ENCODE results near the gene CSF2. TPM values are rescaled to one million over a fixed set of nuclear protein-coding genes. Genes with fewer than 3 reads are reported as not detected.
A peak's percentile ranks its signal among the peaks of the same experiment; 100 is the strongest.

The CSF2 gene
- total RNA-seq, 4 donors from 2014 or later, result not detected

DNA sequence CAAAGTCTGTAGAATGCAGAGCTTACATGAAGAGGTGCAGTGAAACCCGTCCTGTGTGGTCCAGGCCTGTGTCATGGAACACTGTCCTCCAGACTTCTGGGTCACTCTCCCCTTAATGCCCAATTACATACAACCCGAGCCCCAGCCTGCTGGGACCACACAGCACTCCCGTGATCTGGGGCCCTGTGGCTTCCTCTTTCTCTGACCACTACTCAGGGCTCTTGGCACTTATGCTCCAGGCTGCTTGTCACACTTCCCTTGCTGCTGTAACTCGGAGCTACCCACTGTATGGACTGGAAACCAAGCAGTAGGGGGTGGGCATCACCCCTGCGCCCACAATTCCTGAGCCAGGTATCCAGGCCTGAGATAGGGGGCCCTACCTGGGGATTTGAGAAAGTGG, 23.5 kb upstream of the CSF2 start:
- H3K27ac ChIP-seq, result no peak overlapping the region
- H3K9me3 ChIP-seq, result no peaks in the 10 kb centered on the region
- no peaks in the 10 kb centered on the region for H3K4me1 ChIP-seq
- WGBS, result 77% methylated on average over 5 of the region's 5 CpGs
- peak; percentile 48 to 77 for DNase-seq (ENCODE audit: low spot score in 2 of 2)
- no peak overlapping the region for H3K4me3 ChIP-seq
- no peaks in the 10 kb centered on the region for H3K27me3 ChIP-seq
- TF ChIP-seq POLR2AphosphoS5 (IDR thresholded peaks at IDR 0.05) (no peak), POLR2A (IDR thresholded peaks at IDR 0.05) (no peak), EP300 (IDR thresholded peaks at IDR 0.05) (no peak)
- TF ChIP-seq, protein P1, sequence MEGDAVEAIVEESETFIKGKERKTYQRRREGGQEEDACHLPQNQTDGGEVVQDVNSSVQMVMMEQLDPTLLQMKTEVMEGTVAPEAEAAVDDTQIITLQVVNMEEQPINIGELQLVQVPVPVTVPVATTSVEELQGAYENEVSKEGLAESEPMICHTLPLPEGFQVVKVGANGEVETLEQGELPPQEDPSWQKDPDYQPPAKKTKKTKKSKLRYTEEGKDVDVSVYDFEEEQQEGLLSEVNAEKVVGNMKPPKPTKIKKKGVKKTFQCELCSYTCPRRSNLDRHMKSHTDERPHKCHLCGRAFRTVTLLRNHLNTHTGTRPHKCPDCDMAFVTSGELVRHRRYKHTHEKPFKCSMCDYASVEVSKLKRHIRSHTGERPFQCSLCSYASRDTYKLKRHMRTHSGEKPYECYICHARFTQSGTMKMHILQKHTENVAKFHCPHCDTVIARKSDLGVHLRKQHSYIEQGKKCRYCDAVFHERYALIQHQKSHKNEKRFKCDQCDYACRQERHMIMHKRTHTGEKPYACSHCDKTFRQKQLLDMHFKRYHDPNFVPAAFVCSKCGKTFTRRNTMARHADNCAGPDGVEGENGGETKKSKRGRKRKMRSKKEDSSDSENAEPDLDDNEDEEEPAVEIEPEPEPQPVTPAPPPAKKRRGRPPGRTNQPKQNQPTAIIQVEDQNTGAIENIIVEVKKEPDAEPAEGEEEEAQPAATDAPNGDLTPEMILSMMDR (IDR thresholded peaks at IDR 0.05), result no peak
- no peaks in the 10 kb centered on the region for H3K36me3 ChIP-seq

GRCh38 chr5:132050661-132051552, 22.7 kb upstream of the CSF2 start:
- H3K36me3 ChIP-seq, result no peaks in the 10 kb centered on the region
- no peak overlapping the region for H3K4me3 ChIP-seq
- H3K9me3 ChIP-seq, result no peaks in the 10 kb centered on the region
- no peaks in the 10 kb centered on the region for H3K4me1 ChIP-seq
- TF ChIP-seq POLR2AphosphoS5 (IDR thresholded peaks at IDR 0.05), result no peak
- no peaks in the 10 kb centered on the region for H3K27me3 ChIP-seq
- H3K27ac ChIP-seq, result no peak overlapping the region
- peak in 1 of 2 donors; percentile 67 for DNase-seq (ENCODE audit: low spot score in 2 of 2)
- 76% methylated on average over 9 of the region's 9 CpGs for WGBS

DNA sequence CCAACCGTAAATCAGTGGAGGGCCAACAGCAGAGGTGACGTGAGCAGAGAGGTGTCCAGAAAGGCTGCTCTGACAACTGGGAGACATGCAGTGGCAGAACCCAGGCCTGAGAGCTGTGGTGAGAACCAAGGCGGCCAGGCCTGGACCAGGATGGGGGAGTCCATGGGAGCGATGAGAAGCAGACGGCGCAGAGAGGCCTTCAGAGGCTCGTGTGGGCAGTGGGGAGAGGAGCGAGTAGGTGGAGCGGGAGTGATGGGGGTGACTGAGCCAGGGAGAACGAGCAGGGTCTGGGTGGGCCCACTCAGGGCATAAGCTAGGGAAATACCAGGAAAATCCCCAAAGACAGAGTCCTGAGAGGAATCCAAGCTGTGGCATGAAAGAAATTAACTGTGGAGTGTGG, 21.1 kb upstream of the CSF2 start:
- TF ChIP-seq, protein P1 (IDR thresholded peaks at IDR 0.05), result no peak
- TF ChIP-seq EP300 (IDR thresholded peaks at IDR 0.05) (no peak), POLR2AphosphoS5 (IDR thresholded peaks at IDR 0.05) (no peak), POLR2A (IDR thresholded peaks at IDR 0.05) (no peak)
- DNase-seq (ENCODE audit: low spot score in 2 of 2), result peak; percentile 44 to 66
- H3K9me3 ChIP-seq, result no peaks in the 10 kb centered on the region
- no peaks in the 10 kb centered on the region for H3K36me3 ChIP-seq
- H3K4me3 ChIP-seq, result no peak overlapping the region
- no peak overlapping the region for H3K27ac ChIP-seq
- H3K27me3 ChIP-seq, result no peaks in the 10 kb centered on the region
- H3K4me1 ChIP-seq, result no peaks in the 10 kb centered on the region
- WGBS, result 77% methylated on average over 10 of the region's 10 CpGs

DNA sequence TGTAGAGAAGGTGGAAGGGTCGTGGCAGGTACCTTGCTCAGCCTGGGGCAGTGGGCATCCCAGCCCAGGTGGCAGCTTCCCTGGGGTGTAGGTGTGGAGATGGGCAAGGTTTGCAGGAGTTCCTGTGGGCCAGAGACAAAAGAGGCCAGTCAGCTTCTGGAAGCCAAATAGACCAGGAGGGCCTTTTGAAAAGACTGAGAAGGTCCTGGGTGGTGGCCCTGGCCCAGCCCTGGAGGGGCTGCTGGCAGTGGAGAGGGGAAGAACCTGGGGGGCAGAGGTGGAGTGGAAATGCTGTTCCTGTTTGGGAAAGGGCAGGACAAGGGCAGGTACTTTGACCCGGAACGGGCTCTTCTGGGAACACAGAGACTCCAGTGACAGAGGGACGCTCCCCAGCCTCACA, 20.1 kb upstream of the CSF2 start:
- Histone ChIP-seq H3K27ac (no peak overlapping the region), H3K27me3 (no peaks in the 10 kb centered on the region), H3K36me3 (no peaks in the 10 kb centered on the region), H3K4me1 (no peaks in the 10 kb centered on the region), H3K4me3 (no peak overlapping the region), H3K9me3 (no peaks in the 10 kb centered on the region)
- TF ChIP-seq POLR2A (IDR thresholded peaks at IDR 0.05), result no peak
- TF ChIP-seq POLR2AphosphoS5 (IDR thresholded peaks at IDR 0.05), result no peak
- TF ChIP-seq, protein P1 (IDR thresholded peaks at IDR 0.05), result no peak
- no peak for TF ChIP-seq EP300 (IDR thresholded peaks at IDR 0.05)
- 88% methylated on average over 4 of the region's 4 CpGs for WGBS
- peak in 1 of 2 donors; percentile 47 for DNase-seq (ENCODE audit: low spot score in 2 of 2)

GRCh38 chr5:132054031-132054696, 19.4 kb upstream of the CSF2 start:
- DNase-seq (ENCODE audit: low spot score in 2 of 2), result peak; percentile 31 to 50
- no peak for TF ChIP-seq POLR2AphosphoS5 (IDR thresholded peaks at IDR 0.05)

More at GRCh38 chr5:132054031-132054696, 19.4 kb upstream of the CSF2 start:
- Histone ChIP-seq H3K4me1 (no peaks in the 10 kb centered on the region), H3K27me3 (no peaks in the 10 kb centered on the region), H3K9me3 (no peaks in the 10 kb centered on the region), H3K4me3 (no peak overlapping the region), H3K36me3 (no peaks in the 10 kb centered on the region), H3K27ac (no peak overlapping the region)
- 82% methylated on average over 6 of the region's 10 CpGs for WGBS
